ENCODE results near the gene GPX4. TPM values are rescaled to one million over a fixed set of nuclear protein-coding genes. Genes with fewer than 3 reads are reported as not detected.

The GPX4 gene
- total RNA-seq, 1 experiment from 2014 or later = 577 TPM

DNA sequence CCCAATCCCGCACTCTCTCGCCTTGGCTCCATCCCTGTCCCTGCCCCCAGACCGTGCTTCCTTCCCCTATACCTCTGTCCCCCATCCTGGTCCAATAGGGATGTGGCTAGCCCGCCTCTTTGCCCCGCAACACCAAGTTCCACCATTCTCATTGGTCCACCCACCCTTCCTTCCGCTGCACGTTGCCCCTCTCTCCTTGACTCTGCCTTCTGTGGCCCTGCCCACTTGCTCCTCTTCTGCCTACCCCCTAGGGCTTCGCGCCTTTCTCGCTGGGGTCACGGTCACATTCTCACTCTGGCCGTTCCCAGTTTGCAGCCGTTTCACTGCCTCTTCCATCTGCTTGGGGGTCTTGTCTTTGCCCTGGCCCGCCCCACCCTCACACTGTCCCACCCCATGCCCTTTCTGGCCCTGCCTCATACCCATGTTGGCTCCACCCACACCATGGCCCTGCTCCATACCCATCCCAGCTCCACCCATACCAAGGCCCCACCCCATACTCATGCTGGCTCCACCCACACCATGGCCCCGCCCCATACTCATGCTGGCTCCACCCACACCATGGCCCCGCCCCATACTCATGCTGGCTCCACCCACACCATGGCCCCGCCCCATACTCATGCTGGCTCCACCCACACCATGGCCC, 41.3 kb upstream of the GPX4 start:
- TF ChIP-seq SIN3A (IDR thresholded peaks at IDR 0.05; ENCODE audit: borderline replicate concordance, insufficient read depth, low read depth, low read length) (no peak), POLR2AphosphoS5 (IDR thresholded peaks at IDR 0.05; ENCODE audit: low read depth, low read length) (no peak)
- TF ChIP-seq, protein P1, sequence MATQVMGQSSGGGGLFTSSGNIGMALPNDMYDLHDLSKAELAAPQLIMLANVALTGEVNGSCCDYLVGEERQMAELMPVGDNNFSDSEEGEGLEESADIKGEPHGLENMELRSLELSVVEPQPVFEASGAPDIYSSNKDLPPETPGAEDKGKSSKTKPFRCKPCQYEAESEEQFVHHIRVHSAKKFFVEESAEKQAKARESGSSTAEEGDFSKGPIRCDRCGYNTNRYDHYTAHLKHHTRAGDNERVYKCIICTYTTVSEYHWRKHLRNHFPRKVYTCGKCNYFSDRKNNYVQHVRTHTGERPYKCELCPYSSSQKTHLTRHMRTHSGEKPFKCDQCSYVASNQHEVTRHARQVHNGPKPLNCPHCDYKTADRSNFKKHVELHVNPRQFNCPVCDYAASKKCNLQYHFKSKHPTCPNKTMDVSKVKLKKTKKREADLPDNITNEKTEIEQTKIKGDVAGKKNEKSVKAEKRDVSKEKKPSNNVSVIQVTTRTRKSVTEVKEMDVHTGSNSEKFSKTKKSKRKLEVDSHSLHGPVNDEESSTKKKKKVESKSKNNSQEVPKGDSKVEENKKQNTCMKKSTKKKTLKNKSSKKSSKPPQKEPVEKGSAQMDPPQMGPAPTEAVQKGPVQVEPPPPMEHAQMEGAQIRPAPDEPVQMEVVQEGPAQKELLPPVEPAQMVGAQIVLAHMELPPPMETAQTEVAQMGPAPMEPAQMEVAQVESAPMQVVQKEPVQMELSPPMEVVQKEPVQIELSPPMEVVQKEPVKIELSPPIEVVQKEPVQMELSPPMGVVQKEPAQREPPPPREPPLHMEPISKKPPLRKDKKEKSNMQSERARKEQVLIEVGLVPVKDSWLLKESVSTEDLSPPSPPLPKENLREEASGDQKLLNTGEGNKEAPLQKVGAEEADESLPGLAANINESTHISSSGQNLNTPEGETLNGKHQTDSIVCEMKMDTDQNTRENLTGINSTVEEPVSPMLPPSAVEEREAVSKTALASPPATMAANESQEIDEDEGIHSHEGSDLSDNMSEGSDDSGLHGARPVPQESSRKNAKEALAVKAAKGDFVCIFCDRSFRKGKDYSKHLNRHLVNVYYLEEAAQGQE (IDR thresholded peaks at IDR 0.05; ENCODE audit: insufficient read depth in 1 of 2, low read depth in 2 of 2, low read length in 1 of 2) = no peak
- H3K4me3 ChIP-seq (ENCODE audit: low read depth in 2 of 2, low read length in 2 of 2) = no peak overlapping the region
- ChIA-PET CTCF (no interaction called here), POLR2A (no interaction called here)
- H3K9me3 ChIP-seq (ENCODE audit: control insufficient read depth, insufficient read depth, low read depth, low read length) = no peaks in the 10 kb centered on the region
- ATAC-seq = no peak
- H3K27me3 ChIP-seq (ENCODE audit: control insufficient read depth, insufficient read depth, low read length) = no peaks in the 10 kb centered on the region
- no peaks in the 10 kb centered on the region; the same call in 1 of the 2 replicates for H3K36me3 ChIP-seq (ENCODE audit: control insufficient read depth, insufficient read depth, low read length)
- no TSS peak for BruUV-seq (replicated peaks)
- in situ Hi-C loops (cut with HindIII; ENCODE audit: low pct_unique_long_range_greater_than_20kb, low sequenced_read_pairs) = no loop called here
- intact Hi-C loops (cut with micrococcal nuclease; ENCODE audit: unreplicated experiment) = no loop called here
- no peak overlapping the region for H3K27ac ChIP-seq (ENCODE audit: low read length)
- peaks cover 17% of the 10 kb centered on the region for H3K4me1 ChIP-seq (ENCODE audit: control insufficient read depth, insufficient read depth, low read length)
- no peak for DNase-seq (ENCODE audit: low read depth, low spot score)

DNA sequence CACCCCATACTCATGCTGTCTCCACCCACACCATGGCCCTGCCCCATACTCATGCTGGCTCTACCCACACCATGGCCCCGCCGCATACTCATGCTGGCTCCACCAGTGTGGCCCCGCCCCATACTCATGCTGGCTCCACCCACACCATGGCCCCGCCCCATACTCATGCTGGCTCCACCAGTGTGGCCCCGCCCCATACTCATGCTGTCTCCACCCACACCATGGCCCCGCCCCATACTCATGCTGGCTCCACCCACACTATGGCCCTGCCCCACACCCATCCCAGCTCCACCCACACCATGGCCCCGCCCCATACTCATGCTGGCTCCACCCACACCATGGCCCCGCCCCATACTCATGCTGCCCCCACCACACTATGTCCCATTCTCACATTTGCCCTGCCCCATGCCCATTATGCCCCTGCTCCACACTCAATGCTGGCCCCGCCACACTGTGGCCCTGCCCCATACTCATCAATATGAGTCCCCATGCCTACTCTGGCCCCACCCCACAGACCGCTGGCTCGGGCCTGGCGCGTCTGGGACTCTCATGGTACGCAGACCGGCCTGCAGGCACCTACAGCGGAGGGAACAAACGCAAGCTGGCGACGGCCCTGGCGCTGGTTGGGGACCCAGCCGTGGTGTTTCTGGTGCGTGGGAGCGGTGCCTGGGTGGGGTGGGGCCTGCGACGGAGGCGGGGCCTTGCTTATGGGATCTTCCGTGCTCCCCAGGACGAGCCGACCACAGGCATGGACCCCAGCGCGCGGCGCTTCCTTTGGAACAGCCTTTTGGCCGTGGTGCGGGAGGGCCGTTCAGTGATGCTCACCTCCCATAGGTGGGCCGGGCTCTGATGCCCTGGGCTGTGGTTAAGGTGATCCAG, 40.5 kb upstream of the GPX4 start:
- BruUV-seq (replicated peaks) = no TSS peak
- CTCF ChIA-PET = interaction anchor here (0.5 to 0.6 kb wide), 2 partner anchors 64 to 178 kb away, joined by 4 to 7 read pairs; partner anchors contain the start of gene ATP5F1D
- no peak overlapping the region for H3K27ac ChIP-seq (ENCODE audit: low read length)

More for the DNA sequence above, 40.5 kb upstream of the GPX4 start:
- DNase-seq (ENCODE audit: low read depth, low spot score) (no peak), ATAC-seq (no peak)
- Histone ChIP-seq H3K4me1 (ENCODE audit: control insufficient read depth, insufficient read depth, low read length) (peaks cover 17% of the 10 kb centered on the region), H3K27me3 (ENCODE audit: control insufficient read depth, insufficient read depth, low read length) (no peaks in the 10 kb centered on the region), H3K4me3 (ENCODE audit: low read depth in 2 of 2, low read length in 2 of 2) (no peak overlapping the region), H3K9me3 (ENCODE audit: control insufficient read depth, insufficient read depth, low read depth, low read length) (no peaks in the 10 kb centered on the region), H3K36me3 (ENCODE audit: control insufficient read depth, insufficient read depth, low read length) (no peaks in the 10 kb centered on the region; the same call in 1 of the 2 replicates)
- POLR2A ChIA-PET = no interaction called here
- intact Hi-C loops (cut with micrococcal nuclease; ENCODE audit: unreplicated experiment) (no loop called here), in situ Hi-C loops (cut with HindIII; ENCODE audit: low pct_unique_long_range_greater_than_20kb, low sequenced_read_pairs) (no loop called here)
- TF ChIP-seq, protein P2, sequence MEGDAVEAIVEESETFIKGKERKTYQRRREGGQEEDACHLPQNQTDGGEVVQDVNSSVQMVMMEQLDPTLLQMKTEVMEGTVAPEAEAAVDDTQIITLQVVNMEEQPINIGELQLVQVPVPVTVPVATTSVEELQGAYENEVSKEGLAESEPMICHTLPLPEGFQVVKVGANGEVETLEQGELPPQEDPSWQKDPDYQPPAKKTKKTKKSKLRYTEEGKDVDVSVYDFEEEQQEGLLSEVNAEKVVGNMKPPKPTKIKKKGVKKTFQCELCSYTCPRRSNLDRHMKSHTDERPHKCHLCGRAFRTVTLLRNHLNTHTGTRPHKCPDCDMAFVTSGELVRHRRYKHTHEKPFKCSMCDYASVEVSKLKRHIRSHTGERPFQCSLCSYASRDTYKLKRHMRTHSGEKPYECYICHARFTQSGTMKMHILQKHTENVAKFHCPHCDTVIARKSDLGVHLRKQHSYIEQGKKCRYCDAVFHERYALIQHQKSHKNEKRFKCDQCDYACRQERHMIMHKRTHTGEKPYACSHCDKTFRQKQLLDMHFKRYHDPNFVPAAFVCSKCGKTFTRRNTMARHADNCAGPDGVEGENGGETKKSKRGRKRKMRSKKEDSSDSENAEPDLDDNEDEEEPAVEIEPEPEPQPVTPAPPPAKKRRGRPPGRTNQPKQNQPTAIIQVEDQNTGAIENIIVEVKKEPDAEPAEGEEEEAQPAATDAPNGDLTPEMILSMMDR (IDR thresholded peaks at IDR 0.05) = no peak
- TF ChIP-seq POLR2AphosphoS5 (IDR thresholded peaks at IDR 0.05; ENCODE audit: low read depth, low read length) (no peak), SIN3A (IDR thresholded peaks at IDR 0.05; ENCODE audit: borderline replicate concordance, insufficient read depth, low read depth, low read length) (no peak), TCF7L2 (IDR thresholded peaks at IDR 0.05; ENCODE audit: low read depth, low read length) (no peak)
- TF ChIP-seq, protein P1 (IDR thresholded peaks at IDR 0.05; ENCODE audit: insufficient read depth in 1 of 2, low read depth in 2 of 2, low read length in 1 of 2) = no peak

Measured in Panc1 (cell line).